NOMO-1 treated with dmso at 0.1 percent for 144 hours (cell line): ENCODE results near the gene MYPN.
A peak's percentile ranks its signal among the peaks of the same experiment; 100 is the strongest.
"Not testable (repeated sequence)": the region's sequence is repeated elsewhere in the genome, so short reads cannot be mapped to it uniquely, and the experiment has no call there.

Experiments
- DNase-seq: peaks from one replicate; lab custom pipeline; 2025; ENCODE audit not compliant: unreplicated experiment; lab: John Stamatoyannopoulos, UW

The MYPN gene

GRCh38 chr10:68109331-68109730 is at the start of gene MYPN:
Gene MYPN, plus strand, starts transcription at chr10:68109488. Its CDS starts 11,951 bp downstream, at chr10:68121439.
- DNase-seq: no peak

GRCh38 chr10:68067029-68067428 is 42.3 kb upstream of the MYPN start:
- DNase-seq: no peak

DNA sequence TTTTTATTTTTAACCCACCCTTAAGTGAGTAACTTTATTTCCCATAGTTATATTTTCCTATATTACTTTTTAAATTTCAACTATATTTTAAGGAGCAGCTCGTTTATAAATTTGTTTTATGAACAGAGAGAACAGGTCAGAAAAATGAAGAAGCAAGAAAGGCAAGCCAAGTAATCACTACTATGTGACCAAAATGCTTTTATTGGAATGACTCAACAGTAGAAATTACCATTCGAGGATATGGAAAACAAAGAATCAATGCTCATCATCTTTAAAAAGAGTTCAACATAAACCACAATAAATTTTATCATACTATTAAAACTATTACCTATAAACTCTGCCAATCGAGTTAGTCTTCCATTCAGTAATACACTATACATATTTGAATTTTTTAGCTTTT is 41.8 kb upstream of the MYPN start:
- no peak for DNase-seq

DNA sequence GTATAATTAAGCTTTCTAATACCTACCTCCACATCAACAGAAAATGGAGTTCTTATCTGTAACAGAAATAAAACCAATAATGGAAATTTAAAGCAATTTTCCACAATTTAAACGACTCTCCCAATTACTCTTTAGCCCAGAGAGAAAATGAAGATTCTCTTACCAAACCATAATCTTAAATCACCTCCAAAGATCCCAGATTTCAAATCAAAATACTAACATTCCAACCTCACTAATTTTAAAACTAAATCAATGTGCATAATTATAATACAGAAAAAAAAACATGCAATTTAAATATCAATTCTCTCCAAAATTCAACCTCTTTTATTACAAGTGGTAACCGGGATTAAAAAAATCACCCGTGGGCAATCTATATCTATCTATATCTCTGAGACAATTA is 35.7 kb upstream of the MYPN start:
- no peak for DNase-seq

DNA sequence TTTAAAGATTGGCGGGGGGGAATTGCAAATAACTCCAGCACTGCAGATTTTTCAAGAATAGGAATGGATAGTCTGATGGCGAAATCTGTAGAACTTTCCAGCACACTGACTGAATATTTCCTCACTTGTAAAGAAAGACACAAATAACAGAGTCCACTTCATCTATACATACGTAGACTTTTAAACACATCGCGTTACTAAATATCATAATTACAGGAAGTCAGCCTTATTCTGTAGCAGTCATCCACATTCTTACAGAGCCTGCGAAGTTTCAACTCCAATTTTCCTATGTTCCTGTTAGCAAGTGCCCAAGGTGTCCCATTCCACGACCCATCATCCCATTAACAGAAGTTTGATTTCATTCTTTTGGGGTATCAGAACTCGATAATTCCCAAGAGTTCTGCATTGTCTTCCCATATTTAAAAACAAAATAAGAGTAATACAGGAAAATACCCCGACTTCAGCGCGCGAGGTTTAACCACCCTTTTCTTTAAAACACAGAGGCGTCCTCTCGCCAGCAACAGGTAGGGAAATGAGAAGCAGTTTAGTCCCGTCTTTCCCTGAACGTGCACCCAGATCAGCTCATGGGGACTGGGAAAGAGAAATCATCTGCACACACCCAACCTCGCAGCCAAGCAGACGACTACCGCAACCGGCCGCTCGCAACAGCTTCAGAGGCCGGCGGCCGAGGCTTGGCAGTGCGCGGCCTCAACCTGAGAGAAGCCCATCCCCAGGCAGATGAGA is 35.1 kb upstream of the MYPN start:
- peak; percentile 12 for DNase-seq

DNA sequence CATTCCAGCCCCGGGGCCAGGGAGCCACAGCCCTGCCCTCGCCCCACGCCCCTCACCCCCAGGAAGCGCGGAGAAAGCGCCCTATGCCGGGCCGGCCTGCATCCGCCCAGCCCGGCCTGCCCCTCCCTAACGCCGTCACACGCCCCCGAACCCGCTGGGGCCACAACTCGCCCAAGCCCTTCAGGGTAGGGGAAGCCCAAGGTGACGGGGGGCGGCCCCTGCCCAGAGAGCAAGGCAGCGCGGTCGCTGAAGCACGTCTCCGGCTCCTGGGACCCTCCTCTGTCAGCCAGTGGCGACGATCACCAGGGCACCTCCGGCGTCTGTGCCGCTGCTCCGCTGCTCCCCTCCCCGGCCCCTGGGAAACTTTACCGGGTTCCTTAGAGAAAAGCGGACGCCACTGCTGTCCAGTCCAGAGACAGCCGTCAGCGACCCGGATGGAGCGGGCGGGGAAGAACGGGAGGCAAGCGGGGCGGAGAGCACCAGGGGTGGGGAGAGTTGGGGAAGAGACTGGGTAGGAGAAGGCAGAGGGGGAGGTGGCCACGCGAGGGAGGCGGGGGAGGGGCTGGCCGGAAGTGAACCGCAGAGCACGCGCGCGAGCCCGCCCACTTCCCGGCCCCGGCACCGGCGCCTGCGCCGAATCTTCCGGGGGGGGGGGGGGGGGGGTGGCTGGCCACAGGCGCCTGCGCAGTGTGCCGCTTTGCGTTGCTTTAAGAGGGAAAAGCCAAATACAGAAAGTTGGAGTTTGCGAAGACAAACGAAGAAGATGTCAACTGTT is 34.3 kb upstream of the MYPN start, which contains the start of gene HERC4:
HERC4 (minus strand) TSS at position 509 of the 775 bp plus-strand sequence. CDS start 2,175 bp downstream, outside the sequence.
- peak; percentile 82 for DNase-seq

GRCh38 chr10:68075550-68076004 is 33.7 kb upstream of the MYPN start:
- no peak for DNase-seq

DNA sequence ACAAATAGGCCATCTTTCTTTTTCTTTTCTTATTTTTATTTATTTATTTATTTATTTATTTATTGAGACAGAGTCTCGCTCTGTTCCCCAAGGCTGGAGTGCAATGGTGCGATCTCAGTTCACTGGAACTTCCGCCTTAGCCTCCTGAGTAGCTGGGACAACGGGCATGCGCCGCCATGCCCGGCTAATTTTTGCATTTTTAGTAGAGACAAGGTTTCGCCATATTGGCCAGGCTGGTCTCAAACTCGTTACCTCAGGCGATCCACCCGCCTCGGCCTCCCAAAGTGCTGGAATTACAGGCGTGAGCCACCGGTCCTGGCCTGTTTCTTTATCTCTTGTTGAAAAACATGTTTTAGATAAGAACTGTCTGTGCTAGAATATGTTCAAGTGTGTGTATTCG is 33.2 kb upstream of the MYPN start:
- DNase-seq: not testable (repeated sequence)

DNA sequence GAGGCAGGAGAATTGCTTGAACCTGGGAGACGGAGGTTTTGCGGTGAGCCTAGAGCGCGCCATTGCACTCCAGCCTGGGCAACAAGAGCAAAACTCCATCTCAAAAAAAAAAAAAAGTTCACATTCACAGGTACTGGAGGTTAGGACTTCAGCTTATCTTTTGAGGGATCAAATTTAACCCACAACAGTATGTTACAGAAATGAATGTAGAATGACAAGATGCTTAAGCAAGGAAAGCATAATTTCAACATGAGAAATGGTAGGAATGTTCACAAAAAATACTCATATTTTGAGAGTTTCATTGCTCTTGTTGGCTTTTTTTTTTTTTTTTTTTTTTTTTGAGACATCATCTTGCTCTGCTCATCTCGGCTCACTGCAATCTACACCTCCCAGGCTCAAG is 32.3 kb upstream of the MYPN start:
- no peak for DNase-seq

- no peak for DNase-seq
These were observed 29.9 kb upstream of the MYPN start for GRCh38 chr10:68079434-68079833.

- no peak for DNase-seq
These were observed 28.3 kb upstream of the MYPN start for GRCh38 chr10:68080853-68081431.

GRCh38 chr10:68081916-68082315 is 27.4 kb upstream of the MYPN start:
- no peak for DNase-seq

DNA sequence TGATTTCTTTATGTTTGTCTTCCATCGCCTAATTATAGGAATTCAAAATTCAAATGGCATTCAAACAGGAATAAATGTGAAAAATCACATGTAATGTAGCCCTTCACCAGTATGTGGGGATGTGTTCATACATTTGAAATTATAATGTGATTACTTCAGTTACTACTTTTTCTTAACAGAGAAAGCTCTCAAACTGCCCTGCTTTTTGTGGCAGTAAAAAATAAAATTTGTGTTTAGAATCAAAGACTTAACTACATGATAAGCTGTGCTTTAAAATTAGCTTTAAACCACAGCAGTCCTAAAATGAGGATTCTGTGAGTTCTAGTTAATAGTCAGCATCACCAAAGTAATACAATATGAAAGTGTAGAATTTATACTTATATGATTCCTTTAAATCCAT is 26.4 kb upstream of the MYPN start:
- no peak for DNase-seq

DNA sequence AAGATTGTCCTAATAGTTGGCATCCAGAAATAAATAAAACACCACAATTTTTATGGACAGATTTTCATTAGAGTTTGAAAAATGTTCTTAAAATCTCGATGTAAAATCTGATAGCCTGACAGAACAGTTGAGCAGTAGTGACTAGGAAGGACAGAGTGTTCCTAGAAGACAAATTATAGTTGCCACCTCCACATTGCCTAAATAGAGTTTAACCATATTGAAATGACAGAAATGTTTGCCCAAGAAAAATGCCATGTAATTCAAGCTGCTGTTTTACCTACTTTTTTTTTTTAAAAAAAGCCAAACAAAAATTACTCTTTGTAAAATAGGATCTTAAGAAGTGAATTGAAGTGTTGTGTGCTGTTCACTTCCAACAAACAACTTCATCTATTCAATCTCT is 25.3 kb upstream of the MYPN start:
- DNase-seq: no peak

DNA sequence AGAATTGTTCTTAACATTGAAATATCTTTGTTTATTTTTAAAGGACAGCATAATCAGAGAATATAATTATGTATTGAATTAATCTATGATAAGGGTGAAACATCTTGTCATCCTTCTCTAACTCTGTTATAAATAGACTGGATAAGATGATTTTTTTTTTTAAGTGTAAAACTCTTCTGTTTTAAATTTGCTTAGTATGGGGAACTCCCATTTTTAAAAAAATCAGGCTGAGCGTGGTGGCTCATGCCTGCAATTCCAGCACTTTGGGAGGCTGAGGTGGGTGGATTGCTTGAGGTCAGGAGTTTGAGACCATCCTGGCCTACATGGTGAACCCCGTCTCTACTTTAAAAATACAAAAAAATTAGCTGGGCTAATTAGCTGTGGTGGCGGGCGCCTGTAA is 24.8 kb upstream of the MYPN start:
- DNase-seq: no peak

GRCh38 chr10:68086011-68086410 is 23.3 kb upstream of the MYPN start:
- no peak for DNase-seq

DNA sequence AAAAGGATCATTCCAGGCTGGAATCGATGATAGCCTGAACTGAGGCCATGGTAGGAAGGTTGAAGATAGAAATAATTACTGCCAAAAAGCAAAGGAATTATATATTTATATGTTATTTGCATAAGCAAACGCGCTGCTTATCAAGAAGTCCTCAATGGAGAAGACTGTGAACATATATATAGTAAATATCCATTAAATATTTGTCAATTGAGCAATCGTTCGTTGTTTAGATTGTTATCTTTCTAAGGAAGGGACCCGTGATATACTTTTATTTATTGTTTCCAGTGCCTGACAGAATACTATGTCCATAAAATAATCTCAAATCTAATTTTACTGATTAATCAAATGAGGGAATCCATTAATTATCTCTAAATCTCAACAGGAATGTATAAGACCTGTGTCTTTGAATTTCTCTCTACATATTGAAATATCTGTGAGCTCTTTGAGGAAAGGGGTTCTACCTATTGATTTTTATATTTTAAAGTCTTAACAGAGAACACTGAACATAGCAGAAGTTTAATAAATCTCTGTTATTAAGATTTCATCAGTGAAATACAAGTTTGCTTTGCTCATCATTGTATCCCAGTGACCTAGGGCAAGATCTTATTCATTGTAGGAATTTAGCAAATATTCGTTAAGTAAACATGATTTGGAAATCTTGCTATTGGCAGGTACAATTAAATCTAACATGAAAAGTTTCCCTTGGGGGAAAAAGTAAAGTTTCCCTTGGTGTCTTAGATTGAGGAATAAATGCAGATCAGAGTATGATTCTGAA is 22.2 kb upstream of the MYPN start:
- DNase-seq: no peak

DNA sequence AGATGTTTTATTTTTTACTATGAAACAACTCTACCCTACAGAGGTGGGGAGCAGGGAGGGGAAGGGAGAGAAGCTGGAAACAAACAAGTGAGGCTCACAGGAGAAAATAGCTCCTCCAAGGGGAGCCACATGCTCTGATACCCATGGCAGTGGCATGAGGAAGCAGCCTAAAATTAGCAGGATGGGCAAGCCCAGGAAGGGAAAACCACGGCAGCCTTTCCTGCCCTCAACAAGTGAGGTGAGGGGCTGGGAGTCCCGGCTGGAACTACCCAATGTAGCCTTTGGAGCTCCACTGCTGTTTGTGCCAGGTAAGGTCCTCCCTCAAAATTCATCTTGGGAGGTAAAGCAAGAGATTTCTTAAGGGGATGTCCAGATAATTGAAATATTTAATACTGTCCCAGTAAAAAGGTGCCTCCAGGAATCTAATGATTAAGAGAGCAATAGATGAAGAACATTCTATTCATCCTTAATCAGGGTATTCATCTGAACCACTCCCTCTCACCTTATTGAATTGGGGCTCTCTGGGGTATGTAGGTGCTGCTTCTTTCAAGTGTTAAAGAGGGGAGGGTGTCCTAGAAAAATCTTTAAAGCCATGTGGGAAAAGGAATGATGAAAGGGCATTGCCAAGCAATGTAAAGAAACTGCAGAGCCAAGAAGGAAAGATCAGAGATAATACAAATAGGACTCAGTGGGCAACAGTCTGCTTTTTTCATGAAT is 21.4 kb upstream of the MYPN start:
- no peak for DNase-seq

GRCh38 chr10:68088740-68089139 is 20.5 kb upstream of the MYPN start:
- DNase-seq: no peak

GRCh38 chr10:68090586-68090985 is 18.7 kb upstream of the MYPN start:
- no peak for DNase-seq

DNA sequence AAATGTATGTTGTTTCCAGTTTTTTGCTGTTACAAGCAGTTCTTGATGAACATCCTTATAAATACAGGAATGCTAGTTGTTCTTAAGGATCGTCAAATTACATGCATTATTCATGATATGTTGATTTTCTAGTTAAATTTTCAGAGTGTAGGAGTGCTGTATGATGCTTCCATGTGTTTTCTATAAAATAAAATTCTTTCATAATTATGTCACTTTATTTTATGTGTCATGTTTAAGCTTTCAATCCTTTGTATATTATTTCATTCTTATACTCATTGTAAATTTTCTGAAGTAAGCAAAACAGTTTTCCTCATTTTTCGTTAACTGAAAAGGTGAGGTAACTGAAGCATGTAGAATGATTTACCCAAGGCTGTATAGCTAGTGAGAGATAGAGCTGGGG is 16.8 kb upstream of the MYPN start:
- no peak for DNase-seq
